HepG2 (cell line): ENCODE data around the gene CYP2U1. TPM values are rescaled to one million over a fixed set of nuclear protein-coding genes. Genes with fewer than 3 reads are reported as not detected.

Experiments
- ATF6 ChIP-seq: sonication (generic); formaldehyde crosslinking; conservative IDR thresholded peaks from 2 replicates; pipeline ENCODE4 v1.4.0; 2020; ENCODE audit warnings: missing genetic modification reagents
- FOXM1 ChIP-seq: sonication (generic); formaldehyde crosslinking; IDR thresholded peaks from 2 replicates; pipeline ENCODE4 v1.5.0; 2020; ENCODE audit warnings: missing genetic modification reagents
- FOXO1 ChIP-seq: sonication (generic); formaldehyde crosslinking; IDR thresholded peaks from 2 replicates; pipeline ENCODE4 v1.4.0; 2020; ENCODE audit warnings: missing genetic modification reagents
- GABPA ChIP-seq, 2 experiments: IDR thresholded peaks; 2 replicates each; pipeline ENCODE4 v1.6.1; 2011 to 2016; ENCODE audit warnings: low read depth in 2 of 2, low read length in 1 of 2, missing biosample characterization in 1 of 2, missing genetic modification characterization in 1 of 2
- IRX3 ChIP-seq: sonication (generic); formaldehyde crosslinking; IDR thresholded peaks from 2 replicates; pipeline ENCODE4 v1.8.1; 2023; ENCODE audit warnings: mild to moderate bottlenecking, low read depth, missing genetic modification reagents, borderline replicate concordance
- KLF11 ChIP-seq: IDR thresholded peaks from 2 replicates; pipeline ENCODE4 v1.6.1; 2016; ENCODE audit warnings: missing compliant biosample characterization
- MAZ ChIP-seq, 2 experiments: sonication (generic) in 1 of 2; formaldehyde crosslinking in 1 of 2; IDR thresholded peaks; 2 replicates each; pipeline versions ENCODE4 v1.5.0 to v1.6.1; 2012 to 2020; ENCODE audit warnings: low read depth in 2 of 2, mild to moderate bottlenecking in 2 of 2, borderline replicate concordance in 1 of 2, improper control_type of control experiment in 1 of 2, low read length in 1 of 2, missing genetic modification reagents in 1 of 2, moderate library complexity in 1 of 2
- MXD1 ChIP-seq: sonication (generic); formaldehyde crosslinking; IDR thresholded peaks from 2 replicates; pipeline ENCODE4 v1.4.0; 2020; ENCODE audit warnings: mild to moderate bottlenecking, missing genetic modification reagents
- PBX3 ChIP-seq: sonication (generic); formaldehyde crosslinking; IDR thresholded peaks from 2 replicates; pipeline ENCODE4 v1.8.1; 2023; ENCODE audit warnings: missing genetic modification reagents, inconsistent platforms, borderline replicate concordance
- RBFOX2 ChIP-seq: fragments of 200-400 bp; formaldehyde crosslinking; IDR thresholded peaks from 2 replicates; pipeline ENCODE4 v1.6.1; 2017; ENCODE audit warnings: low read depth, mild to moderate bottlenecking, low read length
- TGIF2 ChIP-seq: IDR thresholded peaks from 2 replicates; pipeline ENCODE4 v1.6.1; 2016; ENCODE audit warnings: control low read depth, missing compliant biosample characterization
- TMF1 ChIP-seq: sonication (generic); formaldehyde crosslinking; IDR thresholded peaks from 2 replicates; pipeline ENCODE4 v1.8.1; 2022; ENCODE audit warnings: low read depth, missing genetic modification reagents
- ZBTB33 ChIP-seq: sonication (generic); formaldehyde crosslinking; IDR thresholded peaks from 2 replicates; pipeline ENCODE4 v1.4.0; 2020; ENCODE audit warnings: missing genetic modification reagents
- ZFX ChIP-seq: sonication (generic); formaldehyde crosslinking; IDR thresholded peaks from 2 replicates; pipeline ENCODE4 v1.4.0; 2020; ENCODE audit warnings: mild to moderate bottlenecking, low read depth, missing genetic modification reagents, moderate library complexity
- ZNF205 ChIP-seq: IDR thresholded peaks from 2 replicates; pipeline ENCODE4 v1.6.1; 2018; ENCODE audit warnings: missing biosample characterization, missing genetic modification reagents
- ZNF225 ChIP-seq: sonication (generic); formaldehyde crosslinking; IDR thresholded peaks from 2 replicates; pipeline ENCODE4 v1.4.0; 2020; ENCODE audit warnings: mild to moderate bottlenecking, missing genetic modification reagents
- ZNF232 ChIP-seq: sonication (generic); formaldehyde crosslinking; IDR thresholded peaks from 2 replicates; pipeline ENCODE4 v1.4.0; 2020; ENCODE audit warnings: missing genetic modification reagents, borderline replicate concordance
- ZNF234 ChIP-seq: sonication (generic); formaldehyde crosslinking; conservative IDR thresholded peaks from 2 replicates; pipeline ENCODE4 v1.5.1; 2020; ENCODE audit warnings: mild to moderate bottlenecking, missing genetic modification reagents
- ZNF33B ChIP-seq: sonication (generic); formaldehyde crosslinking; IDR thresholded peaks from 2 replicates; pipeline ENCODE4 v1.5.1; 2020; ENCODE audit warnings: mild to moderate bottlenecking, missing genetic modification reagents
- ZNF704 ChIP-seq: sonication (generic); formaldehyde crosslinking; IDR thresholded peaks from 2 replicates; pipeline ENCODE4 v1.8.1; 2023; ENCODE audit warnings: mild to moderate bottlenecking, inconsistent platforms, moderate library complexity, missing genetic modification reagents, borderline replicate concordance
- ZSCAN22 ChIP-seq: sonication (generic); formaldehyde crosslinking; IDR thresholded peaks from 2 replicates; pipeline ENCODE4 v1.4.0; 2020; ENCODE audit warnings: mild to moderate bottlenecking, missing genetic modification reagents
- polyA plus RNA-seq, 8 experiments: library from polyadenylated mRNA; depleted of rRNA in 3 of 8; stranded (reverse) in 7 of 8; unstranded in 1 of 8; fragments of >200 nt; fragmentation: Illumina TruSeq in 4 of 8; extraction: Trizol in 4 of 8; gene quantifications; 2 replicates each; pipeline versions ENCODE4 v1.2.1 to v1.2.3, GENCODE V29; 2011 to 2016; ENCODE audit warnings: low read depth in 4 of 8, missing spikeins in 1 of 8, mixed read lengths in 1 of 8; ENCODE audit not compliant: insufficient read depth in 1 of 8
- total RNA-seq, 5 experiments: library from RNA; depleted of rRNA; stranded (reverse); fragments of >200 nt; fragmentation: Illumina TruSeq; extraction: Trizol; gene quantifications; 2 replicates each; pipeline ENCODE4 v1.2.3, GENCODE V29; 2016; ENCODE audit warnings: low read depth in 1 of 5

CYP2U1 gene
- total and polyA plus RNA-seq, 2 of the 13 experiments (the other 11 are each of a cell fraction or from before 2014, with no cell fraction given), result 1.4 to 3.4 TPM

- TF ChIP-seq ZBTB33 (CRISPR knock-in tag) (no peak), PBX3 (CRISPR knock-in tag) (no peak), ZNF225 (CRISPR knock-in tag) (peak; percentile 90), TMF1 (CRISPR knock-in tag) (peak; percentile 53; the same call in 1 of the 2 replicates), ZNF704 (0 out of 2 replicates have a peak, but pooled peaks have one; percentile 53), ZNF33B (peak; percentile 39; the same call in 1 of the 2 replicates), KLF11 (CRISPR knock-in tag) (no peak), MXD1 (CRISPR knock-in tag) (peak; percentile 75), ZSCAN22 (CRISPR knock-in tag) (no peak), ATF6 (no peak), ZNF232 (CRISPR knock-in tag) (no peak), MAZ (IDR thresholded peaks at IDR 0.05; ENCODE audit: borderline replicate concordance, low read depth, low read length) (peak; percentile 67), MAZ (CRISPR knock-in tag; IDR thresholded peaks at IDR 0.05; ENCODE audit: low read depth) (peak; percentile 79), ZFX (CRISPR knock-in tag) (peak; percentile 91), GABPA (IDR thresholded peaks at IDR 0.05; ENCODE audit: low read depth, low read length) (no peak), GABPA (CRISPR knock-in tag; IDR thresholded peaks at IDR 0.05; ENCODE audit: low read depth) (no peak), RBFOX2 (peak; percentile 91), FOXO1 (CRISPR knock-in tag) (peak; percentile 33; the same call in 1 of the 2 replicates), TGIF2 (CRISPR knock-in tag) (peak; percentile 97), IRX3 (CRISPR knock-in tag) (peak; percentile 87; the same call in 1 of the 2 replicates), FOXM1 (0 out of 2 replicates have a peak, but pooled peaks have one; percentile 8), ZNF234 (CRISPR knock-in tag) (peak; percentile 87), ZNF205 (CRISPR knock-in tag) (0 out of 2 replicates have a peak, but pooled peaks have one; percentile 31)
Observed at GRCh38 chr4:107989537-107990386, 58.4 kb downstream of the CYP2U1 start, which contains the start of gene HADH (continued).
